Measurements from ENCODE around the gene EYA4. TPM values are rescaled to one million over a fixed set of nuclear protein-coding genes. Genes with fewer than 3 reads are reported as not detected.

EYA4 gene
- total RNA-seq, 1 donor from 2014 or later = 0.78 TPM

- Mint-ChIP-seq H3K36me3 (ENCODE audit: unreplicated experiment) (no peaks in the 10 kb centered on the region), H3K27me3 (ENCODE audit: unreplicated experiment) (peaks cover 33% of the 10 kb centered on the region), H3K9me3 (ENCODE audit: unreplicated experiment) (no peaks in the 10 kb centered on the region), H3K27ac (ENCODE audit: unreplicated experiment) (no peak overlapping the region), H3K4me1 (ENCODE audit: unreplicated experiment) (no peaks in the 10 kb centered on the region), H3K4me3 (ENCODE audit: unreplicated experiment) (no peak overlapping the region)
- TF ChIP-seq CTCF (IDR thresholded peaks at IDR 0.05) = no peak
- DNase-seq (ENCODE audit: extremely low spot score, unreplicated experiment) = no peak
These were observed 182.1 kb downstream of the EYA4 start for GRCh38 chr6:133423242-133423641.

- DNase-seq (ENCODE audit: extremely low spot score, unreplicated experiment) = no peak
- TF ChIP-seq CTCF (IDR thresholded peaks at IDR 0.05) = no peak
- Mint-ChIP-seq H3K27me3 (ENCODE audit: unreplicated experiment) (peaks cover 35% of the 10 kb centered on the region), H3K4me3 (ENCODE audit: unreplicated experiment) (no peak overlapping the region), H3K27ac (ENCODE audit: unreplicated experiment) (no peak overlapping the region), H3K36me3 (ENCODE audit: unreplicated experiment) (no peaks in the 10 kb centered on the region), H3K9me3 (ENCODE audit: unreplicated experiment) (no peaks in the 10 kb centered on the region), H3K4me1 (ENCODE audit: unreplicated experiment) (no peaks in the 10 kb centered on the region)
These were observed 183.2 kb downstream of the EYA4 start for GRCh38 chr6:133424359-133424758.

- no peak overlapping the region for H3K27ac Mint-ChIP-seq (ENCODE audit: unreplicated experiment)
- H3K9me3 Mint-ChIP-seq (ENCODE audit: unreplicated experiment) = no peaks in the 10 kb centered on the region
- no peak overlapping the region for H3K4me3 Mint-ChIP-seq (ENCODE audit: unreplicated experiment)
- peaks cover 37% of the 10 kb centered on the region for H3K27me3 Mint-ChIP-seq (ENCODE audit: unreplicated experiment)
- no peak for TF ChIP-seq CTCF (IDR thresholded peaks at IDR 0.05)
- H3K36me3 Mint-ChIP-seq (ENCODE audit: unreplicated experiment) = no peaks in the 10 kb centered on the region
- H3K4me1 Mint-ChIP-seq (ENCODE audit: unreplicated experiment) = no peaks in the 10 kb centered on the region
- no peak for DNase-seq (ENCODE audit: extremely low spot score, unreplicated experiment)
These were observed 184.9 kb downstream of the EYA4 start for GRCh38 chr6:133426038-133426437.

GRCh38 chr6:133428295-133428694 lies 187.1 kb downstream of the EYA4 start:
- H3K36me3 Mint-ChIP-seq (ENCODE audit: unreplicated experiment) = no peaks in the 10 kb centered on the region
- no peak overlapping the region for H3K4me3 Mint-ChIP-seq (ENCODE audit: unreplicated experiment)
- no peak for DNase-seq (ENCODE audit: extremely low spot score, unreplicated experiment)
- no peaks in the 10 kb centered on the region for H3K9me3 Mint-ChIP-seq (ENCODE audit: unreplicated experiment)
- no peaks in the 10 kb centered on the region for H3K4me1 Mint-ChIP-seq (ENCODE audit: unreplicated experiment)
- H3K27ac Mint-ChIP-seq (ENCODE audit: unreplicated experiment) = no peak overlapping the region
- no peak for TF ChIP-seq CTCF (IDR thresholded peaks at IDR 0.05)
- H3K27me3 Mint-ChIP-seq (ENCODE audit: unreplicated experiment) = peaks cover 33% of the 10 kb centered on the region

GRCh38 chr6:133430530-133430929 lies 189.4 kb downstream of the EYA4 start:
- no peak for TF ChIP-seq CTCF (IDR thresholded peaks at IDR 0.05)
- Mint-ChIP-seq H3K4me3 (ENCODE audit: unreplicated experiment) (no peak overlapping the region), H3K27me3 (ENCODE audit: unreplicated experiment) (peaks cover 28% of the 10 kb centered on the region), H3K4me1 (ENCODE audit: unreplicated experiment) (no peaks in the 10 kb centered on the region), H3K9me3 (ENCODE audit: unreplicated experiment) (no peaks in the 10 kb centered on the region), H3K36me3 (ENCODE audit: unreplicated experiment) (no peaks in the 10 kb centered on the region), H3K27ac (ENCODE audit: unreplicated experiment) (no peak overlapping the region)
- no peak for DNase-seq (ENCODE audit: extremely low spot score, unreplicated experiment)
